Fibroblast of lung (primary cell): ENCODE measurements around the gene TMEM178B.

ENCODE experiments used
- CTCF ChIP-seq, 2 donors: IDR thresholded peaks in 1 of 2; conservative IDR thresholded peaks in 1 of 2; 1 replicate in 1 of 2; 2 replicates in 1 of 2; pipeline ENCODE4 v1.5.1; 2011 to 2012; ENCODE audit warnings: low read length in 2 of 2, control low read depth in 1 of 2, inconsistent platforms in 1 of 2, low read depth in 1 of 2, mild to moderate bottlenecking in 1 of 2
- EZH2 ChIP-seq: IDR thresholded peaks from 2 replicates; pipeline ENCODE4 v1.5.1; 2012; ENCODE audit warnings: low read length, control low read depth, mild to moderate bottlenecking; ENCODE audit errors: missing control alignments

- no peak for TF ChIP-seq CTCF (conservative IDR thresholded peaks at IDR 0.05 in 1 of 2, IDR thresholded peaks at IDR 0.05 in 1 of 2; ENCODE audit: low read depth in 1 of 2, low read length in 2 of 2)
- TF ChIP-seq EZH2: no peak
These were observed 442.1 kb downstream of the TMEM178B start for GRCh38 chr7:141515941-141516340.
